IMR-90 (cell line): ENCODE measurements around the gene STAM2. TPM values are rescaled to one million over a fixed set of nuclear protein-coding genes. Genes with fewer than 3 reads are reported as not detected.

ENCODE experiments used
- ATAC-seq: fragments of 200-7000 bp; cut with Tn5 transposase; 2 replicates; pipeline ENCODE4 v1.9.1; 2020; ENCODE audit warnings: low read depth, mild to moderate bottlenecking, moderate library complexity
- BruUV-seq: library from RNA; stranded (reverse); fragments of 400-500 nt; replicated peaks from 2 replicates; lab custom pipeline; 2021; lab: Mats Ljungman, UMichigan
- CTCF ChIA-PET: fragments of 300-600 bp; formaldehyde crosslinking; extraction: SDS; loops from one replicate; lab custom pipeline; 2021; ENCODE audit warnings: antibody characterized with exemption; lab: Yijun Ruan, JAX
- POLR2A ChIA-PET: fragments of 300-600 bp; sonication (Branson Sonifier 250); formaldehyde crosslinking; loops from one replicate; lab custom pipeline; 2022; ENCODE audit warnings: antibody characterized with exemption; ENCODE audit not compliant: unreplicated experiment; lab: Charles Lee
- DNase-seq: peaks from one replicate; pipeline ENCODE4 v3.0.0; 2013
- H2AFZ ChIP-seq: replicated peaks from 2 replicates; pipeline ENCODE3; 2013; ENCODE audit warnings: low read length, mild to moderate bottlenecking; ENCODE audit not compliant: poor library complexity
- H2AK5ac ChIP-seq: 2 replicates; pipeline ENCODE4 v1.6.1; 2013; ENCODE audit warnings: low read depth, low read length, inconsistent platforms
- H2AK9ac ChIP-seq: replicated peaks from 2 replicates; pipeline ENCODE3; 2013; ENCODE audit warnings: mild to moderate bottlenecking, low read depth, low read length, moderate library complexity; ENCODE audit not compliant: poor library complexity
- H2BK120ac ChIP-seq: 2 replicates; pipeline ENCODE4 v1.6.1; 2013; ENCODE audit warnings: low read depth, low read length, inconsistent platforms
- H2BK15ac ChIP-seq: 3 replicates; pipeline ENCODE4 v1.6.1; 2013; ENCODE audit warnings: low read depth, low read length, inconsistent platforms
- H2BK20ac ChIP-seq: 2 replicates; pipeline ENCODE4 v1.6.1; 2013; ENCODE audit warnings: low read depth, mild to moderate bottlenecking, inconsistent platforms, low read length, moderate library complexity
- H2BK5ac ChIP-seq: 2 replicates; pipeline ENCODE4 v1.6.1; 2013; ENCODE audit warnings: mild to moderate bottlenecking, low read depth, low read length, inconsistent platforms; ENCODE audit not compliant: poor library complexity, severe bottlenecking
- H3K14ac ChIP-seq: replicated peaks from 2 replicates; pipeline ENCODE4 v1.6.1; 2013; ENCODE audit warnings: low read depth, low read length, inconsistent platforms
- H3K18ac ChIP-seq: 2 replicates; pipeline ENCODE4 v1.6.1; 2013; ENCODE audit warnings: low read depth, low read length, control low read depth
- H3K23ac ChIP-seq: 2 replicates; pipeline ENCODE4 v1.6.1; 2013; ENCODE audit warnings: low read depth, low read length, inconsistent platforms
- H3K27ac ChIP-seq: 2 replicates; pipeline ENCODE4 v1.5.1; 2013; ENCODE audit warnings: mild to moderate bottlenecking, control low read depth, low read length; ENCODE audit not compliant: insufficient read depth
- H3K27me3 ChIP-seq: 2 replicates; pipeline ENCODE4 v1.6.1; 2013; ENCODE audit warnings: low read length; ENCODE audit not compliant: control insufficient read depth, insufficient read depth
- H3K36me3 ChIP-seq: 2 replicates; pipeline ENCODE4 v1.6.1; 2013; ENCODE audit warnings: low read length, mixed read lengths; ENCODE audit not compliant: control insufficient read depth, insufficient read depth
- H3K4ac ChIP-seq: 2 replicates; pipeline ENCODE4 v1.6.1; 2013; ENCODE audit warnings: low read depth, low read length, inconsistent platforms
- H3K4me1 ChIP-seq: 2 replicates; pipeline ENCODE4 v1.6.1; 2013; ENCODE audit warnings: low read length, mixed read lengths; ENCODE audit not compliant: control insufficient read depth, insufficient read depth
- H3K4me2 ChIP-seq: 2 replicates; pipeline ENCODE4 v1.6.1; 2013; ENCODE audit warnings: low read depth, mild to moderate bottlenecking, control low read depth, low read length, moderate library complexity
- H3K4me3 ChIP-seq: 2 replicates; pipeline ENCODE4 v1.5.1; 2013; ENCODE audit warnings: low read depth, mild to moderate bottlenecking, control low read depth, low read length, moderate library complexity; ENCODE audit not compliant: insufficient read depth
- H3K56ac ChIP-seq: 2 replicates; pipeline ENCODE4 v1.6.1; 2013; ENCODE audit warnings: low read length, inconsistent platforms; ENCODE audit not compliant: insufficient read depth; ENCODE audit errors: extremely low read depth
- H3K79me1 ChIP-seq, 2 experiments: 2 replicates each; pipeline ENCODE4 v1.6.1; 2013; ENCODE audit warnings: low read length in 2 of 2, inconsistent platforms in 1 of 2, low read depth in 1 of 2
- H3K9ac ChIP-seq: 2 replicates; pipeline ENCODE4 v1.6.1; 2013; ENCODE audit warnings: low read depth, low read length, control low read depth
- H3K9me1 ChIP-seq: 2 replicates; pipeline ENCODE4 v1.6.1; 2013; ENCODE audit warnings: low read length, inconsistent platforms; ENCODE audit not compliant: insufficient read depth
- H3K9me3 ChIP-seq: 2 replicates; pipeline ENCODE4 v1.6.1; 2013; ENCODE audit warnings: low read length; ENCODE audit not compliant: control insufficient read depth, insufficient read depth
- H4K20me1 ChIP-seq: 2 replicates; pipeline ENCODE4 v1.6.1; 2013; ENCODE audit warnings: low read length, inconsistent platforms; ENCODE audit not compliant: insufficient read depth
- H4K5ac ChIP-seq: 2 replicates; pipeline ENCODE4 v1.6.1; 2013; ENCODE audit warnings: mild to moderate bottlenecking, low read depth, low read length, control low read depth
- H4K8ac ChIP-seq, 2 experiments: 2 replicates each; pipeline ENCODE4 v1.6.1; 2013; ENCODE audit warnings: low read depth in 2 of 2, low read length in 2 of 2, control low read depth in 1 of 2, inconsistent platforms in 1 of 2
- H4K91ac ChIP-seq: 2 replicates; pipeline ENCODE4 v1.6.1; 2013; ENCODE audit warnings: low read depth, low read length, inconsistent platforms; ENCODE audit not compliant: insufficient read depth
- CEBPB ChIP-seq: IDR thresholded peaks from 2 replicates; pipeline ENCODE4 v1.6.1; 2012; ENCODE audit warnings: low read depth, low read length, improper control_type of control experiment
- MAFK ChIP-seq: IDR thresholded peaks from 2 replicates; pipeline ENCODE4 v1.6.1; 2012; ENCODE audit warnings: low read depth, low read length, improper control_type of control experiment
- MAZ ChIP-seq: IDR thresholded peaks from 2 replicates; pipeline ENCODE4 v1.6.1; 2012; ENCODE audit warnings: low read depth, mild to moderate bottlenecking, low read length, improper control_type of control experiment, moderate library complexity, borderline replicate concordance
- MXI1 ChIP-seq: IDR thresholded peaks from 2 replicates; pipeline ENCODE4 v1.6.1; 2012; ENCODE audit warnings: low read depth, mild to moderate bottlenecking, low read length, moderate library complexity, borderline replicate concordance
- RCOR1 ChIP-seq: IDR thresholded peaks from 2 replicates; pipeline ENCODE4 v1.6.1; 2012; ENCODE audit warnings: mild to moderate bottlenecking, low read length, improper control_type of control experiment; ENCODE audit not compliant: insufficient replicate concordance
- RFX5 ChIP-seq: IDR thresholded peaks from 2 replicates; pipeline ENCODE4 v1.8.0; 2012; ENCODE audit warnings: low read depth, mild to moderate bottlenecking, low read length, moderate library complexity
- WGBS, 2 experiments: methylation state at CpG; one replicate each; pipeline versions ENCODE4 v1.1.5 to v1.1.7; 2013; ENCODE audit warnings: missing lambda C conversion rate in 2 of 2; ENCODE audit not compliant: insufficient read length in 1 of 2; ENCODE audit errors: extremely low coverage in 2 of 2; 5-methylcytosine and 5-hydroxymethylcytosine counted together
- dilution Hi-C: fragments of 300-500 bp; cut with HindIII; formaldehyde crosslinking; loops from one replicate; pipeline ENCODE4 v1.14.3; 2018; ENCODE audit warnings: low sequenced_read_pairs; ENCODE audit not compliant: unreplicated experiment
- in situ Hi-C: fragments of 300-500 bp; cut with MboI; formaldehyde crosslinking; loops from 3 replicates; pipeline ENCODE4 v1.14.3; 2019; ENCODE audit warnings: low sequenced_read_pairs, inconsistent platforms, mixed read lengths
- intact Hi-C: fragments of 100-400 bp; cut with micrococcal nuclease; formaldehyde crosslinking; loops from 2 replicates; pipeline ENCODE4 v1.10.0; 2022
- polyA plus RNA-seq, 3 experiments: library from polyadenylated mRNA; depleted of rRNA; stranded (reverse); fragments of >200 nt; gene quantifications; 2 replicates each; pipeline ENCODE4 v1.2.3, GENCODE V29; 2012; ENCODE audit warnings: low replicate concordance in 1 of 3
- total RNA-seq: library from RNA; depleted of rRNA; stranded (reverse); fragments of >200 nt; gene quantifications from 2 replicates; pipeline ENCODE4 v1.2.3, GENCODE V29; 2012

Gene STAM2
- total and polyA plus RNA-seq, 2 of the 4 experiments (the other 2 are of a cell fraction) = 12.5 to 29.2 TPM

DNA sequence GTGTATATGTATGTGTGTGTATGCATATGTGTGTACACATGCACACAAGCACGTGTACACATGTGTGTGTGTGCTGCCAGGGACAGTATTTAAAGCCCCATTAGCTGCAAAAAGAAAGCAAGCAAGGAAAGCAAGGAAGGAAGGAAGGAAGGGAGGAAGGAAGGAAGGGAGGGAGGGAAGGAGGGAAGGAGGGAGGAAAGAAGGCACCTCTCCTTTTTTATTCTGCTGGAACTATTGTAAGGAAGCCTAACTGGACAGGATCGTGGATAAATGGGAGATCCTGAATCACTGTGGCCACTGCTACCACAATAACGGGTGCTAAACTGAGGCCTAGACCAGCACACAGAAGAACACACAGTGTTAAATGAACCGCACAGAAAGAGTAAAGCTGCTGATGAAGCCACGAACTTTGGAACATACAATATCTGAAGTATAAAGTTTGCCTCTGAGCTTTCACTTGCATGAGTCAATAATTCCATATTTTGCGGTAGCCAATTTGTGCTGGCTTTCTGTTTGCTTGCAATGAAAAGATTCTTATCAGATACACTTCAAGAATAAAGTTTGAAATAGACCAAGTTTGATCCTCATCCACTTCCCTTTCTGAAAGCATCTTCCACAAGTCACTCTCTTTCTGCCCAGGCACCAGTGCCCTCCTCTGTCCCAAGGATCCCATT lies 92.2 kb downstream of the STAM2 start:
- Histone ChIP-seq H3K9ac (no peak overlapping the region), H3K4me2 (no peak overlapping the region), H4K8ac (no peak overlapping the region), H2AK5ac (no peak overlapping the region), H3K36me3 (no peaks in the 10 kb centered on the region), H2AK9ac (no peak overlapping the region), H2BK15ac (no peak overlapping the region), H3K56ac (no peak overlapping the region), H3K27me3 (peaks cover 7% of the 10 kb centered on the region), H3K27ac (no peak overlapping the region), H3K79me1 (no peaks in the 10 kb centered on the region), H3K9me1 (no peaks in the 10 kb centered on the region), H2BK5ac (no peak overlapping the region), H3K14ac (no peak overlapping the region), H2AFZ (no peak overlapping the region), H3K18ac (no peak overlapping the region), H4K20me1 (no peaks in the 10 kb centered on the region), H3K9me3 (0 out of 2 replicates have a peak, but pooled peaks cover 2% of the 10 kb centered on the region), H4K91ac (no peak overlapping the region), H3K23ac (no peak overlapping the region), H3K4me1 (no peaks in the 10 kb centered on the region), H3K4ac (no peak overlapping the region), H3K4me3 (no peak overlapping the region), H4K5ac (no peak overlapping the region), H2BK120ac (no peak overlapping the region), H2BK20ac (no peak overlapping the region)
- POLR2A ChIA-PET = no interaction called here
- in situ Hi-C loops = no loop called here
- CTCF ChIA-PET = no interaction called here
- intact Hi-C loops = no loop called here
- TF ChIP-seq CEBPB (no peak), RCOR1 (no peak), MAFK (no peak), RFX5 (no peak), MXI1 (no peak), MAZ (no peak)
- no TSS peak for BruUV-seq
- ATAC-seq (no peak), DNase-seq (no peak)
- dilution Hi-C loops = no loop called here
- WGBS, 2 experiments = 58% methylated on average over 2 of the region's 6 CpGs; no CpG with 5 or more reads in 1 of the 2 experiments
